HG03469 (cell line): ENCODE data around the gene SMPX.

Experiments
- ATAC-seq: cut with Tn5 transposase; IDR thresholded peaks from one replicate; pipeline ENCODE4 v1.9.1; 2021; ENCODE audit warnings: mild to moderate bottlenecking, moderate library complexity, moderate number of reproducible peaks; ENCODE audit not compliant: unreplicated experiment

The SMPX gene

GRCh38 chrX:21658746-21659145 is 99.2 kb downstream of the SMPX start:
- ATAC-seq = no peak

- no peak for ATAC-seq
These were observed 99.7 kb downstream of the SMPX start, which contains the start of gene KLHL34 for GRCh38 chrX:21658152-21658737. Gene KLHL34, minus strand, starts transcription at chrX:21658330. Its CDS starts 542 bp downstream, at chrX:21657788.

GRCh38 chrX:21657318-21658151 is 100.4 kb downstream of the SMPX start:
- ATAC-seq = no peak

GRCh38 chrX:21656587-21657317 is 101.2 kb downstream of the SMPX start:
- no peak for ATAC-seq
